ENCODE data around the gene TMEM217. TPM values are rescaled to one million over a fixed set of nuclear protein-coding genes. Genes with fewer than 3 reads are reported as not detected.

TMEM217 gene
- total and polyA plus RNA-seq, 8 donors = 2.1 to 5.3 (median 2.5) TPM

DNA sequence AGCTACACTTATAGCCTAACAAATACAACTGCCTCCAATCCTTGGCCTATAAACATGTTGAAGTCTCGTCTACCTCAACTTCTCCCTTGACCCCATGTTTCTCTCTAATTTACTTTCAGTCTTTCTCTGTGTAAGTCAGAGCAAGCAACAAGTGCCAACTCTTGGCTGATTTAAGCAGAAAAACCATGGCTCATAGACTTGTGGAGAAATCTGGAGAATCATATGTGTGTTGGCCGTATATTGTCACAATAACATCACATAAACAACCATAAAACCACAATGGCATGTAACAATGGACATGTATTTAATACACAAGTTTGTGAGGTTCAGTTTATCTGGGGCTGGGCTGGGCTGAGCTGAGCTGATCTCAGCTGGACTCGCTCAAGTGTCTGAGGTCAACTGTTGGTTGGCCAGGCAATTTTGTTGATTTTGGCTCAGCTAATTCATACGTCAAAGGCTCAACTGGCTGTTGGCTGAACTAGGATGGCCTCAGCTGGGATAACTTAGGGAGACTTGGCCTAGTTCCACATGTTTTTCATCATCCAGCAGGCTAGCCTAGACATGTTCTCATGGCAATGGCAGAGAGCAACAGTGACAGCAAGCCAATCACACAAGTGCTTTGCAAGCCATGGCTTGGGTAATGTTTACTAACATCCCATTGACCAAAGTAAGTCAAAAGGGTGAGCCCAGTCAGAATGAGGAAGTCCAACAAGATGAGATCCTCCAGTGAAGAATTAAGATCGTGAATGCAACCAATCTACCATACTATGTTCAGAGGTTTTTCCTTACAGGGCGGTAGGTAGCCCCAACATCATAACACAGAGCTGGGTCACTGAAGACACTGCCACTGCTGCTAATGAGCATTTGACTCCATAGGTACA, 13.3 kb downstream of the TMEM217 start:
- Histone ChIP-seq H3K36me3 (no peaks in the 10 kb centered on the region), H3K4me3 (no peak overlapping the region), H3K9me3 (no peaks in the 10 kb centered on the region), H3K27me3 (no peaks in the 10 kb centered on the region), H3K4me1 (peaks cover 16 to 45% of the 10 kb centered on the region in 2 donors), H3K27ac (peak overlapping the region; percentile 46 to 84)
- no peak for TF ChIP-seq CTCF (IDR thresholded peaks at IDR 0.05)
- DNase-seq (peak in 3 of 4 donors; percentile 79 to 98 (median 97)), ATAC-seq (peak; percentile 75)
- intact Hi-C loops (cut with DNase I) = no loop called here

GRCh38 chr6:37243816-37244370, 14.1 kb downstream of the TMEM217 start:
- Histone ChIP-seq H3K27me3 (no peaks in the 10 kb centered on the region), H3K9me3 (no peaks in the 10 kb centered on the region), H3K36me3 (no peaks in the 10 kb centered on the region), H3K4me1 (peaks cover 16 to 52% of the 10 kb centered on the region in 2 donors), H3K4me3 (no peak overlapping the region), H3K27ac (peak overlapping the region; percentile 46 to 86)
- TF ChIP-seq CTCF (IDR thresholded peaks at IDR 0.05) = no peak
- intact Hi-C loops (cut with DNase I) = no loop called here
- no peak for DNase-seq
- no peak for ATAC-seq

- Histone ChIP-seq H3K36me3 (no peaks in the 10 kb centered on the region), H3K4me1 (peaks cover 16 to 52% of the 10 kb centered on the region in 2 donors), H3K9me3 (no peaks in the 10 kb centered on the region), H3K4me3 (no peak overlapping the region), H3K27me3 (no peaks in the 10 kb centered on the region), H3K27ac (peak overlapping the region; percentile 68 to 86)
- ATAC-seq (no peak), DNase-seq (no peak)
- TF ChIP-seq CTCF (IDR thresholded peaks at IDR 0.05) = no peak
- intact Hi-C loops (cut with DNase I) = no loop called here
These were observed 14.7 kb downstream of the TMEM217 start for GRCh38 chr6:37243131-37243815.

GRCh38 chr6:37242429-37243052, 15.4 kb downstream of the TMEM217 start:
- TF ChIP-seq CTCF (IDR thresholded peaks at IDR 0.05) = no peak
- peak; percentile 37 for ATAC-seq
- peaks cover 16 to 52% of the 10 kb centered on the region in 2 donors for H3K4me1 ChIP-seq
- no peak overlapping the region for H3K4me3 ChIP-seq
- intact Hi-C loops (cut with DNase I) = no loop called here
- H3K36me3 ChIP-seq = no peaks in the 10 kb centered on the region
- no peaks in the 10 kb centered on the region for H3K9me3 ChIP-seq
- no peak for DNase-seq
- no peaks in the 10 kb centered on the region for H3K27me3 ChIP-seq
- peak overlapping the region; percentile 68 to 86 for H3K27ac ChIP-seq
